DND-41 (cell line): ENCODE measurements around the gene CPEB4.

Experiments
- EZH2 ChIP-seq: IDR thresholded peaks from 3 replicates; pipeline ENCODE4 v1.6.1; 2012; ENCODE audit warnings: borderline replicate concordance, low read depth, mild to moderate bottlenecking, moderate library complexity, low read length, inconsistent platforms; ENCODE audit not compliant: severe bottlenecking
- TF ChIP-seq, protein P1 (sequence below): IDR thresholded peaks from 2 replicates; pipeline ENCODE4 v1.5.1; 2012; ENCODE audit warnings: borderline replicate concordance, low read length, moderate library complexity, mild to moderate bottlenecking; ENCODE audit not compliant: poor library complexity, severe bottlenecking; ENCODE audit errors: extremely low read depth

DNA sequence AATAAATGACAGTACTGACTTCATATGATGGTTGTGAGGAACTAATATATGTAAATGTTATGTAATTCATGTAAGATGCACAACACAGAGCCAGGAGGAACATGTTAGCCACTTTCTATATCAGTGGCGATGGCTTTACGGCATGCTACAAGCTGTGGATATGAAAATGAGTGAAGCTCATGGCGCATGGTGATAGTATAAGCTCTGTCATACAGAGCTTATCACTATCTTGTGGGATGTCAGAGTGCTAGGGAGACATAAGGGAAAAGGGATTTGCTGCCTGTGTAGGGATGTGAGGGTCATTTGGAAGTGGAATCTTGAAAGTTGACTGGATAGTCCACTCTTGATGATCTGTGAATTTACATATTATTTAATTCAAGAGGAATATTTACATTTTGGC, 13.6 kb downstream of the CPEB4 start:
- TF ChIP-seq, protein P1, sequence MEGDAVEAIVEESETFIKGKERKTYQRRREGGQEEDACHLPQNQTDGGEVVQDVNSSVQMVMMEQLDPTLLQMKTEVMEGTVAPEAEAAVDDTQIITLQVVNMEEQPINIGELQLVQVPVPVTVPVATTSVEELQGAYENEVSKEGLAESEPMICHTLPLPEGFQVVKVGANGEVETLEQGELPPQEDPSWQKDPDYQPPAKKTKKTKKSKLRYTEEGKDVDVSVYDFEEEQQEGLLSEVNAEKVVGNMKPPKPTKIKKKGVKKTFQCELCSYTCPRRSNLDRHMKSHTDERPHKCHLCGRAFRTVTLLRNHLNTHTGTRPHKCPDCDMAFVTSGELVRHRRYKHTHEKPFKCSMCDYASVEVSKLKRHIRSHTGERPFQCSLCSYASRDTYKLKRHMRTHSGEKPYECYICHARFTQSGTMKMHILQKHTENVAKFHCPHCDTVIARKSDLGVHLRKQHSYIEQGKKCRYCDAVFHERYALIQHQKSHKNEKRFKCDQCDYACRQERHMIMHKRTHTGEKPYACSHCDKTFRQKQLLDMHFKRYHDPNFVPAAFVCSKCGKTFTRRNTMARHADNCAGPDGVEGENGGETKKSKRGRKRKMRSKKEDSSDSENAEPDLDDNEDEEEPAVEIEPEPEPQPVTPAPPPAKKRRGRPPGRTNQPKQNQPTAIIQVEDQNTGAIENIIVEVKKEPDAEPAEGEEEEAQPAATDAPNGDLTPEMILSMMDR = no peak
- TF ChIP-seq EZH2 = no peak
